ENCODE data around the gene DCBLD2.

- TF ChIP-seq CTCF (IDR thresholded peaks at IDR 0.05; ENCODE audit: insufficient read depth, low read length) = no peak
- no peak for TF ChIP-seq REST (IDR thresholded peaks at IDR 0.05; ENCODE audit: insufficient replicate concordance, low read depth)
- no peak for TF ChIP-seq GABPA (IDR thresholded peaks at IDR 0.05; ENCODE audit: low read depth)
- no peak for TF ChIP-seq SPI1 (IDR thresholded peaks at IDR 0.05; ENCODE audit: borderline replicate concordance, low read depth)
These were observed 124.2 kb downstream of the DCBLD2 start for GRCh38 chr3:98777286-98777685.
